HepG2 (cell line): ENCODE results near the gene GDPGP1. TPM values are rescaled to one million over a fixed set of nuclear protein-coding genes. Genes with fewer than 3 reads are reported as not detected.

Source experiments
- AFF4 ChIP-seq: sonication (generic); formaldehyde crosslinking; IDR thresholded peaks from 2 replicates; pipeline ENCODE4 v1.4.0; 2020; ENCODE audit warnings: missing genetic modification reagents
- KDM1A ChIP-seq: IDR thresholded peaks from 2 replicates; pipeline ENCODE4 v1.6.1; 2016; ENCODE audit warnings: missing compliant biosample characterization
- MAFK ChIP-seq, 2 experiments: IDR thresholded peaks in 1 of 2; conservative IDR thresholded peaks in 1 of 2; 2 replicates each; pipeline ENCODE4 v1.6.1; 2011; ENCODE audit warnings: improper control_type of control experiment in 2 of 2, low read length in 2 of 2
- MXD3 ChIP-seq: IDR thresholded peaks from 2 replicates; pipeline ENCODE4 v1.6.1; 2016; ENCODE audit warnings: mild to moderate bottlenecking, missing biosample characterization, missing genetic modification reagents
- PHF8 ChIP-seq: sonication (generic); formaldehyde crosslinking; IDR thresholded peaks from 2 replicates; pipeline ENCODE4 v1.5.0; 2020; ENCODE audit warnings: missing genetic modification reagents
- SP1 ChIP-seq, 2 experiments: fragments of 450-650 bp in 1 of 2; sonication (generic) in 1 of 2; formaldehyde crosslinking in 1 of 2; IDR thresholded peaks; 2 replicates each; pipeline versions ENCODE4 v1.4.0 to v1.6.1; 2016 to 2020; ENCODE audit warnings: missing genetic modification reagents in 1 of 2
- TARDBP ChIP-seq: sonication (generic); formaldehyde crosslinking; IDR thresholded peaks from 2 replicates; pipeline ENCODE4 v1.8.0; 2022; ENCODE audit warnings: mild to moderate bottlenecking, missing genetic modification reagents
- TFAP4 ChIP-seq: sonication (generic); IDR thresholded peaks from 2 replicates; pipeline ENCODE4 v1.6.1; 2016; ENCODE audit warnings: low read depth, borderline replicate concordance
- THAP8 ChIP-seq: sonication (generic); formaldehyde crosslinking; IDR thresholded peaks from 2 replicates; pipeline ENCODE4 v1.5.1; 2020; ENCODE audit warnings: missing genetic modification reagents, mild to moderate bottlenecking, borderline replicate concordance
- ZBTB2 ChIP-seq: sonication (generic); formaldehyde crosslinking; IDR thresholded peaks from 2 replicates; pipeline ENCODE4 v1.8.0; 2022; ENCODE audit warnings: low read depth, missing genetic modification reagents
- ZHX1 ChIP-seq: sonication (generic); formaldehyde crosslinking; IDR thresholded peaks from 2 replicates; pipeline ENCODE4 v1.8.1; 2022; ENCODE audit warnings: low read depth, mild to moderate bottlenecking, missing genetic modification reagents
- ZNF207 ChIP-seq: fragments of 450-650 bp; IDR thresholded peaks from 2 replicates; pipeline ENCODE4 v1.6.1; 2016; ENCODE audit warnings: antibody characterized with exemption, borderline replicate concordance
- ZNF335 ChIP-seq: sonication (generic); formaldehyde crosslinking; IDR thresholded peaks from 2 replicates; pipeline ENCODE4 v1.4.0; 2020; ENCODE audit warnings: missing genetic modification reagents
- ZNF510 ChIP-seq: sonication (generic); formaldehyde crosslinking; IDR thresholded peaks from 2 replicates; pipeline ENCODE4 v1.4.0; 2020; ENCODE audit warnings: low read depth, mild to moderate bottlenecking, missing genetic modification reagents
- ZNF543 ChIP-seq: sonication (generic); formaldehyde crosslinking; IDR thresholded peaks from 2 replicates; pipeline ENCODE4 v1.4.0; 2020; ENCODE audit warnings: mild to moderate bottlenecking, missing genetic modification reagents
- ZNF674 ChIP-seq: sonication (generic); formaldehyde crosslinking; IDR thresholded peaks from 2 replicates; pipeline ENCODE4 v1.5.0; 2020; ENCODE audit warnings: low read depth, mild to moderate bottlenecking, missing genetic modification reagents
- ZNF747 ChIP-seq: sonication (generic); formaldehyde crosslinking; IDR thresholded peaks from 2 replicates; pipeline ENCODE4 v1.8.1; 2023; ENCODE audit warnings: missing genetic modification reagents, mild to moderate bottlenecking, borderline replicate concordance
- polyA plus RNA-seq, 8 experiments: library from polyadenylated mRNA; depleted of rRNA in 3 of 8; stranded (reverse) in 7 of 8; unstranded in 1 of 8; fragments of >200 nt; fragmentation: Illumina TruSeq in 4 of 8; extraction: Trizol in 4 of 8; gene quantifications; 2 replicates each; pipeline versions ENCODE4 v1.2.1 to v1.2.3, GENCODE V29; 2011 to 2016; ENCODE audit warnings: low read depth in 4 of 8, missing spikeins in 1 of 8, mixed read lengths in 1 of 8; ENCODE audit not compliant: insufficient read depth in 1 of 8
- total RNA-seq, 5 experiments: library from RNA; depleted of rRNA; stranded (reverse); fragments of >200 nt; fragmentation: Illumina TruSeq; extraction: Trizol; gene quantifications; 2 replicates each; pipeline ENCODE4 v1.2.3, GENCODE V29; 2016; ENCODE audit warnings: low read depth in 1 of 5

Gene GDPGP1
- total and polyA plus RNA-seq, 2 of the 13 experiments (the other 11 are each of a cell fraction or from before 2014, with no cell fraction given) = 1.5 to 4.3 TPM

GRCh38 chr15:90233387-90234095 lies 468 bp upstream of the GDPGP1 start, which contains the start of gene CIB1 (continued):
- TF ChIP-seq AFF4 (no peak; the same call in 1 of the 2 replicates), ZNF543 (0 out of 2 replicates have a peak, but pooled peaks have one; percentile 62), ZBTB2 (CRISPR knock-in tag) (no peak), TARDBP (CRISPR knock-in tag) (peak; percentile 41; the same call in 1 of the 2 replicates), KDM1A (no peak), ZHX1 (0 out of 2 replicates have a peak, but pooled peaks have one; percentile 9), MAFK (conservative IDR thresholded peaks at IDR 0.05 in 1 of 2, IDR thresholded peaks at IDR 0.05 in 1 of 2; ENCODE audit: low read length in 2 of 2) (no peak), PHF8 (CRISPR knock-in tag) (peak; percentile 76), ZNF747 (peak; percentile 74; the same call in 1 of the 2 replicates), ZNF207 (no peak), MXD3 (peak; percentile 46; the same call in 1 of the 2 replicates), TFAP4 (no peak), ZNF674 (CRISPR knock-in tag) (0 out of 2 replicates have a peak, but pooled peaks have one; percentile 86), ZNF510 (CRISPR knock-in tag) (0 out of 2 replicates have a peak, but pooled peaks have one; percentile 36), SP1 (IDR thresholded peaks at IDR 0.05) (no peak), SP1 (CRISPR knock-in tag; IDR thresholded peaks at IDR 0.05) (peak; percentile 68), THAP8 (CRISPR knock-in tag) (no peak; the same call in 1 of the 2 replicates), ZNF335 (peak; percentile 20; the same call in 1 of the 2 replicates)
